Fibroblast of skin of abdomen (primary cell): ENCODE data around the gene OR2G2. TPM values are rescaled to one million over a fixed set of nuclear protein-coding genes. Genes with fewer than 3 reads are reported as not detected.

Experiments
- DNase-seq: peaks from one replicate; pipeline ENCODE4 v3.0.0-alpha.2; 2013
- polyA plus RNA-seq, 2 experiments: library from polyadenylated mRNA; unstranded; fragments of 120-200 nt; gene quantifications; one replicate each; pipeline ENCODE4 v1.2.1, GENCODE V29; 2013; ENCODE audit not compliant: insufficient read length in 2 of 2

The OR2G2 gene
- not detected for polyA plus RNA-seq (2013, experiment 1 of 2; ENCODE audit: insufficient read length)
- not detected for polyA plus RNA-seq (2013, experiment 2 of 2; ENCODE audit: insufficient read length)

- DNase-seq: no peak
These were observed at the start of gene OR2G2 for GRCh38 chr1:247588060-247588459. Gene OR2G2 (plus strand): TSS chr1:247588360. CDS start chr1:247588360, 0 bp downstream.

- no peak for DNase-seq
These were observed 49.6 kb upstream of the OR2G2 start for GRCh38 chr1:247538561-247538960.

GRCh38 chr1:247539215-247539614 lies 48.9 kb upstream of the OR2G2 start:
- DNase-seq: no peak

- DNase-seq: no peak
These were observed 47.6 kb upstream of the OR2G2 start for GRCh38 chr1:247540581-247540980.

- no peak for DNase-seq
These were observed 45.3 kb upstream of the OR2G2 start for GRCh38 chr1:247542811-247543210.

- DNase-seq: no peak
These were observed 40.1 kb upstream of the OR2G2 start for GRCh38 chr1:247548092-247548491.

- no peak for DNase-seq
These were observed 39.4 kb upstream of the OR2G2 start, which contains the start of gene GCSAML for GRCh38 chr1:247548769-247549182. Gene GCSAML (plus strand): TSS chr1:247549134. CDS start chr1:247549192, 58 bp downstream.

GRCh38 chr1:247551721-247552120 lies 36.4 kb upstream of the OR2G2 start:
- peak; percentile 63 for DNase-seq

- DNase-seq: no peak
These were observed 35.9 kb upstream of the OR2G2 start for GRCh38 chr1:247552231-247552630.

- peak; percentile 35 for DNase-seq
These were observed 30.1 kb upstream of the OR2G2 start for GRCh38 chr1:247557926-247558674.

- DNase-seq: no peak
These were observed 26.4 kb upstream of the OR2G2 start for GRCh38 chr1:247561711-247562110.

GRCh38 chr1:247562198-247562597 lies 26.0 kb upstream of the OR2G2 start:
- no peak for DNase-seq

GRCh38 chr1:247574236-247574635 lies 13.9 kb upstream of the OR2G2 start:
- DNase-seq: no peak

GRCh38 chr1:247574664-247575063 lies 13.5 kb upstream of the OR2G2 start:
- no peak for DNase-seq

- DNase-seq: no peak
These were observed 11.6 kb upstream of the OR2G2 start for GRCh38 chr1:247576514-247576913.

GRCh38 chr1:247578946-247579460 lies 9.2 kb upstream of the OR2G2 start:
- DNase-seq: no peak

GRCh38 chr1:247605286-247605685 lies 17.1 kb downstream of the OR2G2 start, which contains the start of gene OR2G3:
Gene OR2G3 (plus strand): TSS chr1:247605586. CDS start chr1:247605586, 0 bp downstream.
- DNase-seq: no peak

- no peak for DNase-seq
These were observed 25.2 kb downstream of the OR2G2 start for GRCh38 chr1:247613405-247613804.

- no peak for DNase-seq
These were observed 26.5 kb downstream of the OR2G2 start for GRCh38 chr1:247614625-247615024.

GRCh38 chr1:247627951-247628350 lies 39.8 kb downstream of the OR2G2 start:
- no peak for DNase-seq

- no peak for DNase-seq
These were observed 49.9 kb downstream of the OR2G2 start for GRCh38 chr1:247638011-247638410.

- DNase-seq: no peak
These were observed 50.6 kb downstream of the OR2G2 start for GRCh38 chr1:247638781-247639180.
